ENCODE measurements around the gene NEDD4L.

The NEDD4L gene

GRCh38 chr18:58348517-58348916 is 304.5 kb downstream of the NEDD4L start:
- peak; percentile 38 for FAIRE-seq
- no peak for DNase-seq (ENCODE audit: extremely low spot score, insufficient read length, low read depth)

- no peak for DNase-seq (ENCODE audit: extremely low spot score, insufficient read length, low read depth)
- no peak for FAIRE-seq
These were observed 304.9 kb downstream of the NEDD4L start for GRCh38 chr18:58348951-58349350.

- no peak for DNase-seq (ENCODE audit: extremely low spot score, insufficient read length, low read depth)
- no peak for FAIRE-seq
These were observed 305.6 kb downstream of the NEDD4L start for GRCh38 chr18:58349650-58350049.

GRCh38 chr18:58350526-58350925 is 306.5 kb downstream of the NEDD4L start:
- FAIRE-seq, result no peak
- DNase-seq (ENCODE audit: extremely low spot score, insufficient read length, low read depth), result no peak

- FAIRE-seq, result no peak
- DNase-seq (ENCODE audit: extremely low spot score, insufficient read length, low read depth), result no peak
These were observed 307.8 kb downstream of the NEDD4L start for GRCh38 chr18:58351776-58352175.

GRCh38 chr18:58353581-58353980 is 309.6 kb downstream of the NEDD4L start:
- FAIRE-seq, result no peak

GRCh38 chr18:58354051-58354450 is 310.0 kb downstream of the NEDD4L start:
- no peak for FAIRE-seq
- no peak for DNase-seq (ENCODE audit: extremely low spot score, insufficient read length, low read depth)

More at GRCh38 chr18:58353581-58353980, 309.6 kb downstream of the NEDD4L start:
- no peak for DNase-seq (ENCODE audit: extremely low spot score, insufficient read length, low read depth)

GRCh38 chr18:58354791-58355190 is 310.8 kb downstream of the NEDD4L start:
- FAIRE-seq (no peak), DNase-seq (ENCODE audit: extremely low spot score, insufficient read length, low read depth) (no peak)

GRCh38 chr18:58355243-58355642 is 311.2 kb downstream of the NEDD4L start:
- DNase-seq (ENCODE audit: extremely low spot score, insufficient read length, low read depth) (no peak), FAIRE-seq (no peak)

GRCh38 chr18:58359218-58359617 is 315.2 kb downstream of the NEDD4L start:
- FAIRE-seq, result no peak
- no peak for DNase-seq (ENCODE audit: extremely low spot score, insufficient read length, low read depth)

- no peak for DNase-seq (ENCODE audit: extremely low spot score, insufficient read length, low read depth)
- FAIRE-seq, result no peak
These were observed 315.6 kb downstream of the NEDD4L start for GRCh38 chr18:58359620-58360019.

GRCh38 chr18:58360324-58360723 is 316.3 kb downstream of the NEDD4L start:
- DNase-seq (ENCODE audit: extremely low spot score, insufficient read length, low read depth) (no peak), FAIRE-seq (no peak)

- DNase-seq (ENCODE audit: extremely low spot score, insufficient read length, low read depth) (no peak), FAIRE-seq (no peak)
These were observed 317.2 kb downstream of the NEDD4L start for GRCh38 chr18:58361212-58361611.

GRCh38 chr18:58362027-58362575 is 318.1 kb downstream of the NEDD4L start:
- DNase-seq (ENCODE audit: extremely low spot score, insufficient read length, low read depth) (no peak), FAIRE-seq (no peak)

GRCh38 chr18:58362829-58363271 is 318.8 kb downstream of the NEDD4L start:
- FAIRE-seq, result no peak
- no peak for DNase-seq (ENCODE audit: extremely low spot score, insufficient read length, low read depth)

- no peak for FAIRE-seq
- no peak for DNase-seq (ENCODE audit: extremely low spot score, insufficient read length, low read depth)
These were observed 319.9 kb downstream of the NEDD4L start for GRCh38 chr18:58363767-58364540.

GRCh38 chr18:58364876-58365528 is 321.0 kb downstream of the NEDD4L start:
- FAIRE-seq (no peak), DNase-seq (ENCODE audit: extremely low spot score, insufficient read length, low read depth) (no peak)

- no peak for FAIRE-seq
- DNase-seq (ENCODE audit: extremely low spot score, insufficient read length, low read depth), result no peak
These were observed 323.6 kb downstream of the NEDD4L start for GRCh38 chr18:58367425-58368140.

- DNase-seq (ENCODE audit: extremely low spot score, insufficient read length, low read depth) (no peak), FAIRE-seq (no peak)
These were observed 325.6 kb downstream of the NEDD4L start for GRCh38 chr18:58369616-58370015.

GRCh38 chr18:58370038-58370580 is 326.1 kb downstream of the NEDD4L start:
- no peak for FAIRE-seq

More at GRCh38 chr18:58370038-58370580, 326.1 kb downstream of the NEDD4L start:
- DNase-seq (ENCODE audit: extremely low spot score, insufficient read length, low read depth), result no peak
